Stomach smooth muscle (tissue), 2 donors: ENCODE measurements around the gene YKT6.
"Not testable (repeated sequence)": the region's sequence is repeated elsewhere in the genome, so short reads cannot be mapped to it uniquely, and the experiment has no call there.

ENCODE experiments used
- H3K27ac ChIP-seq: one replicate; pipeline ENCODE4 v1.7.0; 2013; ENCODE audit warnings: mild to moderate bottlenecking, low read length, inconsistent platforms
- H3K27me3 ChIP-seq, 2 donors: one replicate each; pipeline ENCODE4 v1.7.0; 2013; ENCODE audit warnings: low read length in 2 of 2; ENCODE audit not compliant: insufficient read depth in 2 of 2, control insufficient read depth in 1 of 2
- H3K36me3 ChIP-seq, 2 donors: one replicate each; pipeline ENCODE4 v1.7.0; 2013; ENCODE audit warnings: low read length in 2 of 2; ENCODE audit not compliant: control insufficient read depth in 2 of 2, insufficient read depth in 2 of 2
- H3K4me1 ChIP-seq: one replicate; pipeline ENCODE4 v1.7.0; 2013; ENCODE audit warnings: low read length; ENCODE audit not compliant: control insufficient read depth, insufficient read depth
- H3K4me3 ChIP-seq, 2 donors: one replicate each; pipeline ENCODE4 v1.7.0; 2013; ENCODE audit warnings: low read length in 2 of 2
- H3K9ac ChIP-seq, 2 donors: one replicate each; pipeline ENCODE4 v1.7.0; 2013; ENCODE audit warnings: low read length in 2 of 2, mild to moderate bottlenecking in 1 of 2
- H3K9me3 ChIP-seq, 2 donors: one replicate each; pipeline ENCODE4 v1.7.0; 2013; ENCODE audit warnings: low read length in 2 of 2; ENCODE audit not compliant: control insufficient read depth in 2 of 2
- donor health status: healthy.
- donor health status: Pancreatic carcinoma.

Gene YKT6

DNA sequence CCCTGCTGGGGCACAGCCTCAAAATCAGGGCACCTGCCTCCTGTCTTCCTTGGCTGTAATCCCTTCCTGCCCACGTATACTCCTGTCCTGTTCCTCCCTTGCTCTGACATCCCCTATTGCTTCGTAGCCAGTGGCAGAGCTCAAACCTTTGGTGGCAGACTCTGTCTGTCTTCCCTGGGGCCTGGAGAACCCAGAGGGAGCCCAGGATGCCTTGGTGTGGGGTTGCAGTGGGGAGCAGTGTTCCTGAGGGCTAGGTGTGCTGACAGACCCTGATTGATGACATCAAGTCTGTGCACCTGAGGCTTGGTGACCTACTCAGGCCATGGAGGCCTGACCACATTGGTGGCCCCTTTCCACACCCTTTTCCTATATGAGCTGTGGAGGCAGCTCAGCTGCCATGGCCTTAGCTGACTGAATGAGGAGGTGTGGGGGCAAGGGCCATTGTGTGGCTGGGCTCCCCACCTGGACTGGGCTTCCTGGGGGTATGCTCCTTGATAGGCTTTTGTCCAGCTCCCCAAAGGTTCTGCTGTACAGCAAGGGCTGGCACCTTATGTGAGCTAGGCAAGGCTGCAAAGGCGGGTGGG is 6.1 kb upstream of the YKT6 start:
- H3K4me1 ChIP-seq = no peaks in the 10 kb centered on the region
- H3K9ac ChIP-seq = no peak overlapping the region
- no peak overlapping the region for H3K4me3 ChIP-seq
- no peaks in the 10 kb centered on the region for H3K9me3 ChIP-seq
- no peaks in the 10 kb centered on the region for H3K36me3 ChIP-seq
- H3K27ac ChIP-seq = no peak overlapping the region
- peaks cover 12 to 18% of the 10 kb centered on the region in 2 donors for H3K27me3 ChIP-seq

DNA sequence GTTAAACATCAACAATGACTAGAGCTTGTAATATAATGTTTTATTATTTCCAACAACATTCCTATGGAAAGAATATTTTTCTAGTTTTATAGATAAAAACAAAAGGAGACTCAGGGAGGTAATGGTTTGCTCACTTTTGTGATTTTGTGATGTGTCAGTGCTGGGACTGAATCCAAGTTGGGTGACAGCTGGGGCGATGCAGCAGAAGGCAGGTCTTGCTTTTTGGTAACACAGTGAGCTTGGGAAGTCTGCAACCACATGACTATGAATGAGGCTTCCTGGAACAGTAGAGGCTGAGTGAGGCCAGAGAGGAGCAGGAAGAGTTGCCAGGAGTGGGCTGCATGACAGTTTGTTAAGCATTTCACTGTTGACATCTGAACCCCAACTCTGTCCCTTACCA is 4.9 kb upstream of the YKT6 start:
- no peaks in the 10 kb centered on the region for H3K36me3 ChIP-seq
- peaks cover 12 to 18% of the 10 kb centered on the region in 2 donors for H3K27me3 ChIP-seq
- H3K27ac ChIP-seq = no peak overlapping the region
- no peak overlapping the region for H3K9ac ChIP-seq
- no peaks in the 10 kb centered on the region for H3K9me3 ChIP-seq
- H3K4me1 ChIP-seq = no peaks in the 10 kb centered on the region
- H3K4me3 ChIP-seq = no peak overlapping the region

DNA sequence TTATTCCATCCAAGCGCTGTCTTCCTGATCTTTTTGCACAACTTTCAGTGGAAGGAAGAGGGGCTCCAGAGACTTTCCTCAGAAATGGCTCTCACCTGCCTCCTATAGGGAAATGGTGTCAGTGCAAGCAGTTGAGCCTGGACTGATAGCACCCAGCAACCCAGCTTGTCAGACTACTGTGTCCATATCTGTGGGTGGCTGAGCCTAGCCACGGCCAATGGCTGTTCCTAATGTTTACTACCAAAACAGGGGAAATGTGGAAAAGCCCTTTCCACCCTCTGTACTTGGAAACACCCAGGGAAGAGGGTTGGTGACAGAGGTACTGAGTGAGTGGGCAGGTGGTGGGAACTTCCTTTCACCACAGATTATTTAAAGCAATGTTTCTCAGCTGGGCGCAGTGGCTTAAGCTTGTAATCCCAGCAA is 4.3 kb upstream of the YKT6 start:
- no peak overlapping the region for H3K4me3 ChIP-seq
- no peaks in the 10 kb centered on the region for H3K36me3 ChIP-seq
- H3K9me3 ChIP-seq = no peaks in the 10 kb centered on the region
- H3K27me3 ChIP-seq = peaks cover 12 to 18% of the 10 kb centered on the region in 2 donors
- peaks cover under 1% of the 10 kb centered on the region for H3K4me1 ChIP-seq
- no peak overlapping the region for H3K9ac ChIP-seq
- H3K27ac ChIP-seq = no peak overlapping the region

DNA sequence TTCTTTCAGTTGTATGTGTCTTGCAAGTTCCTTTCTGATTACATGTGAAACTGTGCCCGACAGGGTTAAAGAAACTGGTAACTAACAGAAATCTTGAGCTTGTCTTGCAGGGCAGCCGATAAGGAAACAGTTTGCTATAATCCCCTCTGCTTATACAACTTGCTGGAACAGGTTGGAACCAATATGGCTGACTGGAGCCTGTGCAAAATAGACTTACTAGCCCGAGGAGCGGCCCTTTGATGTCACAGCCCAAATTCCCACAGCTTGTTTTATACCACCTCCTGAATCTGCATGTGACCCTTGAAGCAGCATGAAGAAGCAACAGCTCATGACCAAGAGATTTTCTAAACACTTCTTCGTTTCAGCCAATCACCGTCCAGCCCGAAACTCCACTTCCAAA is 3.3 kb upstream of the YKT6 start:
- no peaks in the 10 kb centered on the region for H3K9me3 ChIP-seq

DNA sequence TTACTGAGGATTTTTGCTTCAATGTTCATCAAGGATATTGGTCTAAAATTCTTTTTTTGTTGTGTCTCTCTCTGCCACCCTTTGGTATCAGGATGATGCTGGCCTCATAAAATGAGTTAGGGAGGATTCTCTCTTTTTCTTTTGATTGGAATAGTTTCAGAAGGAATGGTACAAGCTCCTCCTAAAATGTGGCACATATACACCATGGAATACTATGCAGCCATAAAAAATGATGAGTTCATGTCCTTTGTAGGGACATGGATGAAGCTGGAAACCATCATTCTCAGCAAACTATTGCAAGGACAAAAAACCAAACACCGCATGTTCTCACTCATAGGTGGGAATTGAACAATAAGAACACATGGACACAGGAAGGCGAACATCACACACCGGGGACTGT is 615 bp upstream of the YKT6 start:
- not testable (repeated sequence) for H3K9me3 ChIP-seq, H3K27me3 ChIP-seq, H3K4me3 ChIP-seq, H3K9ac ChIP-seq, H3K36me3 ChIP-seq, H3K27ac ChIP-seq
- peaks cover 11% of the 10 kb centered on the region for H3K4me1 ChIP-seq

More for the DNA sequence above, 3.3 kb upstream of the YKT6 start:
- Histone ChIP-seq H3K9ac (no peak overlapping the region), H3K4me3 (no peak overlapping the region), H3K36me3 (no peaks in the 10 kb centered on the region), H3K27me3 (peaks cover 9 to 12% of the 10 kb centered on the region in 2 donors), H3K27ac (no peak overlapping the region), H3K4me1 (peaks cover 11% of the 10 kb centered on the region)

DNA sequence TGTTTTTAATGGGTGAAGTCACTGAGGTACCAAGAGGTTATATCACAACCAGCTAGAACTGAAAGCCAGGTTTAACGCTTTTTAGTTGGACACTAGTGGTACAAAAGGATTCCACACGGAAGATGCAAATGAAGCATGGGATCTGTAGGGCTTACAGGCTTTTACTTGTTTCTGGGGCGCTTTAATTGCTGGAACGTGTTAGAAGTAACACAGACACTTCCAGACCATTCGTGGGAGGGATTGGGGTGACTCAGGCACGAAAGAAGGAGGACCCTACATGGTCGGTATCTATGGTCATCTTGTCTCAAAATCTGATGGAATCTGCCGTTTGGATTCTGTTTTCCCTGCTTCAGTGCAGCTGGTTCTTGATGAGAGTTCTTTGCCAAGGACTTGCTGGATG is 1.0 kb downstream of the YKT6 start:
- peaks cover 0 to 3% of the 10 kb centered on the region in 2 donors for H3K27me3 ChIP-seq
- peaks cover 23 to 24% of the 10 kb centered on the region in 2 donors for H3K36me3 ChIP-seq
- H3K9me3 ChIP-seq = no peaks in the 10 kb centered on the region
- H3K4me3 ChIP-seq = peak overlapping the region; percentile 88 to 93
- no peak overlapping the region for H3K27ac ChIP-seq
- peak overlapping the region; percentile 51 to 79 for H3K9ac ChIP-seq
- peaks cover 11% of the 10 kb centered on the region for H3K4me1 ChIP-seq

DNA sequence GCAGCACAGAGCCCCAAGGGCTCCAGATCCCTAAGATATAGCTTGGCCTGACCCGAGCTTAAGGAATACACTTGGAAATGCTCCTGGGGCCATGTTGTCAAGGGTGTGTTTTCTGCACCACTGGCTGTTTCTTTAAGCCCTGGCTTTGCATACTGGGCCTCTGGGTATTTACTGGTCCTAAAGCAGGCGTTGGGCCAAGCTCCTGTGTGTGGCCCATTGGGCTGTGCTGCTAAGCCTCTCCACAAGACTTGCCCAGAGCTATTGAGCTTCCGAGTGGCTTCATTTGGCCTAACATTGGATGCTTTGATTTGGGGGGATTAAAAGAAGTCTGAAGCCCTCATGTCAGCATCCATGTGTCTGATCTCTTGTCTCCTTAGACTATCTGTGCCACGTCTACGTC is 5.2 kb downstream of the YKT6 start:
- no peaks in the 10 kb centered on the region for H3K27me3 ChIP-seq
- no peaks in the 10 kb centered on the region for H3K9me3 ChIP-seq
- H3K27ac ChIP-seq = no peak overlapping the region
- peaks cover 11% of the 10 kb centered on the region for H3K4me1 ChIP-seq
- H3K9ac ChIP-seq = no peak overlapping the region
- H3K4me3 ChIP-seq = no peak overlapping the region
- peaks cover 55 to 59% of the 10 kb centered on the region in 2 donors for H3K36me3 ChIP-seq

DNA sequence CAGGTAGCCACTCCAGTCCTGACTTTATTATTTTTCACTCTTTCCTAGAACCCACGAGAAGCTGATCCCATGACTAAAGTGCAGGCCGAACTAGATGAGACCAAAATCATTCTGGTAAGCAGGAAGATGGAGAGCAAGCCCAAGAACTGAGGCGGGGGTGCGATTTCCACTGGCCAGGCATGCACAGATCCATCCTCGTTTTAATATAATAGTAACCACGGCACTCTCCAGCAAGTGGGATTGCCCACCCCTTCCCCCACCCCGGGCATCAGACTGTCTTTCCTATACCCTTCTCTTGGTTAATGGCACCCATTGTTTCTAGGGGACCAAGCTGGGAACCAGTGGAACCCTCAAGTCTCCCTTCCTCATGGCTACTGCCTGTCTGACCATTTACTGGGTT is 7.3 kb downstream of the YKT6 start:
- Histone ChIP-seq H3K36me3 (peaks cover 69 to 71% of the 10 kb centered on the region in 2 donors), H3K27ac (no peak overlapping the region), H3K4me3 (no peak overlapping the region), H3K27me3 (no peaks in the 10 kb centered on the region), H3K9ac (no peak overlapping the region), H3K4me1 (no peaks in the 10 kb centered on the region), H3K9me3 (no peaks in the 10 kb centered on the region)

DNA sequence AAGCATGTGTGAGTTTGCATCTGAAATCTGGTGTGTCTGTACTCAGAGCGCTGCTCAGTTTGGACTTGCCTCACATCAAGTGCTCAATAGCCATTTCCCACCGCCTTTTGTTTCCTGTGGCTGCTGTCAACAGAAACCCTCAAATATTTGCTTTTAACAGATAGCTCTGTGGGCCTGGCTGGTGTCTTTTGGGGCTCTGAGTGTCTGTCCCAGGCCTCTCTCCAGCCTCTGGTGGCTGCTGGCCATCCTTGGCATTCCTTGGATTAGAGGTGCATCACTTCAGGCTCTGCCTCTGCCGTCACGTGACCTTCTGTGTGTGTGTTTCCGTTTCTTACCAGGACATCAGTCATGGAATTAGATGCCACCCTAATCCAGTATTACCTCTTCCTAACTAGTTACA is 9.3 kb downstream of the YKT6 start:
- no peaks in the 10 kb centered on the region for H3K4me1 ChIP-seq
- no peak overlapping the region for H3K27ac ChIP-seq
- H3K9ac ChIP-seq = no peak overlapping the region
- no peak overlapping the region for H3K4me3 ChIP-seq
- peaks cover 62 to 67% of the 10 kb centered on the region in 2 donors for H3K36me3 ChIP-seq
- no peaks in the 10 kb centered on the region for H3K27me3 ChIP-seq
- H3K9me3 ChIP-seq = no peaks in the 10 kb centered on the region

DNA sequence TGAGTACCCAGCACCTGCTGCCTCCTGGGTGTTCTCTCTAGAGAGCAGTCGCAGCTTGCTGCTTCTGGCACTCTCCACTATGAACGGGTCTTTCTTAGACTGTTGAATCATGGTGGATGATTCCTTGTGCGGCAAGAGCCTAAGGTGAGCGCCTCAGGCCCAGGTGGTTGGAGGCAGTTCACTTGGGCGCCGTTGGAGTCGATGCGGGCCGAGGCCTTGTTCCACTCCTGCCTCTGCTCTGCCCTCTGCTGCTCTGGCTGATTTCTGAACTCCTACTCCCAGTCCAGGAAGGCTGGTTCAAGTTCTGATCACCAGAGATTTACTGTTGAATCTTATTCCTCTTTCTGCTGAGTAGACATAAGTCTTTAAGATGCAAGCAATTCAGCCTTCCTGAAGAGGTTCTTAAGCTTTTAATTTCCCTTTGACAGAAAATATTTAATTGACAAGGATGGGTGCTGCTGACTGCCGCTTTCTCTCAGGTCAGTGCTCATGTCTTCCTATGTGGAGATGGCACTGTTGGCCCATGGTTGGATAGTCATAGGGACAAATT is 10.4 kb downstream of the YKT6 start:
- Histone ChIP-seq H3K27me3 (no peaks in the 10 kb centered on the region), H3K27ac (no peak overlapping the region), H3K9me3 (no peaks in the 10 kb centered on the region), H3K36me3 (peaks cover 52 to 58% of the 10 kb centered on the region in 2 donors), H3K9ac (no peak overlapping the region), H3K4me1 (no peaks in the 10 kb centered on the region), H3K4me3 (no peak overlapping the region)

DNA sequence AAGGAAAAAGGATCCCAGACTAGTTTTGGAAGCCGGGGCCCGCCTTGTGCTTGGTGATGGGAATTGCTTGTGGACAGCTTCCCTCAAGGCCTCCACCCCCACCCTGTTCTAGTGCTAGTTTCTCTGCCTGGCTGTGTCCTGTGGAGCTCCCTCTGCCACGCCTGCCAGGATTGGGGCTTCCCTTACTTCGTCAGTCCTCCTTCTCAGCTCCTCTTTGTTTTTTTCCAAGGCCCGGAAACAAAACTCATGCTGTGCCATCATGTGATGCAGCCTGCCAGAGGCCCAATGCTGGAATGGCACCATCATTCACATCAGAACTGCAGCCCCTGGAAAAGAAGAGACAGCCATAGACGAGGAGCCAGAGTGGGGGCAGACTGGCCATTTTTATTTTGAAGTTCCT is 11.2 kb downstream of the YKT6 start:
- H3K27ac ChIP-seq = no peak overlapping the region
- H3K9ac ChIP-seq = no peak overlapping the region
- H3K4me1 ChIP-seq = no peaks in the 10 kb centered on the region
- no peaks in the 10 kb centered on the region for H3K9me3 ChIP-seq
- H3K27me3 ChIP-seq = no peaks in the 10 kb centered on the region
- peaks cover 45 to 52% of the 10 kb centered on the region in 2 donors for H3K36me3 ChIP-seq
- H3K4me3 ChIP-seq = no peak overlapping the region
